HepG2 (cell line): ENCODE measurements around the gene FAM228B.

ENCODE experiments used
- GABPA ChIP-seq, 2 experiments: IDR thresholded peaks; 2 replicates each; pipeline ENCODE4 v1.6.1; 2011 to 2016; ENCODE audit warnings: low read depth in 2 of 2, low read length in 1 of 2, missing biosample characterization in 1 of 2, missing genetic modification characterization in 1 of 2
- HNF4G ChIP-seq, 2 experiments: sonication (generic) in 1 of 2; formaldehyde crosslinking in 1 of 2; IDR thresholded peaks; 2 replicates each; pipeline versions ENCODE4 v1.4.0 to v1.6.1; 2011 to 2020; ENCODE audit warnings: borderline replicate concordance in 2 of 2, low read depth in 2 of 2, mild to moderate bottlenecking in 2 of 2, low read length in 1 of 2, missing genetic modification reagents in 1 of 2, moderate library complexity in 1 of 2

GRCh38 chr2:24123195-24123921 lies at the start of gene FAM228B, which contains the start of gene PFN4:
- TF ChIP-seq HNF4G (IDR thresholded peaks at IDR 0.05; ENCODE audit: borderline replicate concordance, low read depth, low read length) (no peak), HNF4G (CRISPR knock-in tag; IDR thresholded peaks at IDR 0.05; ENCODE audit: borderline replicate concordance, low read depth) (no peak), GABPA (IDR thresholded peaks at IDR 0.05; ENCODE audit: low read depth, low read length) (no peak), GABPA (CRISPR knock-in tag; IDR thresholded peaks at IDR 0.05; ENCODE audit: low read depth) (no peak)
